Activated CD4-positive, alpha-beta T cell treated with anti-CD3 and anti-CD28 coated beads, Interleukin-2, amount 50 U/mL, for 4 hours (primary cell): Measurements from ENCODE around the gene EMILIN1.
A peak's percentile ranks its signal among the peaks of the same experiment; 100 is the strongest.
"Not testable (repeated sequence)": the region's sequence is repeated elsewhere in the genome, so short reads cannot be mapped to it uniquely, and the experiment has no call there.

Source experiments
- DNase-seq, 2 experiments: peaks; one replicate each; pipeline ENCODE4 v3.0.0-alpha.2; 2020

EMILIN1 gene

GRCh38 chr2:27095745-27096651 is 17.6 kb downstream of the EMILIN1 start:
- peak in 1 of 2 experiments; percentile 31 for DNase-seq

GRCh38 chr2:27096748-27097297 is 18.4 kb downstream of the EMILIN1 start:
- no peak for DNase-seq

- no peak for DNase-seq
Observed at GRCh38 chr2:27097341-27097740, 18.9 kb downstream of the EMILIN1 start.

- no peak for DNase-seq
Observed at GRCh38 chr2:27099334-27099955, 21.0 kb downstream of the EMILIN1 start.

- DNase-seq = no peak
Observed at GRCh38 chr2:27100036-27100435, 21.6 kb downstream of the EMILIN1 start.

- no peak for DNase-seq
Observed at GRCh38 chr2:27102329-27102728, 23.9 kb downstream of the EMILIN1 start.

- no peak for DNase-seq
Observed at GRCh38 chr2:27105981-27106380, 27.6 kb downstream of the EMILIN1 start.

GRCh38 chr2:27108221-27108620 is 29.8 kb downstream of the EMILIN1 start:
- no peak for DNase-seq

GRCh38 chr2:27109083-27109482 is 30.7 kb downstream of the EMILIN1 start:
- no peak for DNase-seq

- DNase-seq = not testable (repeated sequence)
Observed at GRCh38 chr2:27110603-27111352, 32.4 kb downstream of the EMILIN1 start.

GRCh38 chr2:27111392-27112078 is 33.1 kb downstream of the EMILIN1 start:
- DNase-seq = not testable (repeated sequence)

GRCh38 chr2:27115519-27115918 is 37.1 kb downstream of the EMILIN1 start:
- no peak for DNase-seq

- no peak for DNase-seq
Observed at GRCh38 chr2:27117995-27118524, 39.6 kb downstream of the EMILIN1 start.

GRCh38 chr2:27118525-27119329 is 40.3 kb downstream of the EMILIN1 start, which contains the start of gene CGREF1:
TSS of gene CGREF1 (minus strand) at chr2:27119128. CDS start at chr2:27104366, 14,762 bp downstream.
- no peak for DNase-seq

GRCh38 chr2:27119330-27119670 is 40.9 kb downstream of the EMILIN1 start:
- DNase-seq = not testable (repeated sequence)

- no peak for DNase-seq
Observed at GRCh38 chr2:27121906-27122305, 43.5 kb downstream of the EMILIN1 start.

GRCh38 chr2:27122791-27123190 is 44.4 kb downstream of the EMILIN1 start:
- DNase-seq = no peak

- peak; percentile 33 to 36 for DNase-seq
Observed at GRCh38 chr2:27123302-27124150, 45.1 kb downstream of the EMILIN1 start, which contains the start of gene ABHD1. TSS of gene ABHD1 (plus strand) at chr2:27123815. CDS start at chr2:27123949, 134 bp downstream.

- no peak for DNase-seq
Observed at GRCh38 chr2:27125104-27125503, 46.7 kb downstream of the EMILIN1 start.

- DNase-seq = no peak
Observed at GRCh38 chr2:27126252-27126710, 47.9 kb downstream of the EMILIN1 start.
